Midbrain (tissue), 1 donor: Measurements from ENCODE around the gene NUTM1.
"Not testable (repeated sequence)": the region's sequence is repeated elsewhere in the genome, so short reads cannot be mapped to it uniquely, and the experiment has no call there.

Source experiments
- DNase-seq: peaks from one replicate; lab custom pipeline; 2025; lab: John Stamatoyannopoulos, UW

Gene NUTM1

GRCh38 chr15:34362047-34362773 lies 19.1 kb downstream of the NUTM1 start:
- no peak for DNase-seq

DNA sequence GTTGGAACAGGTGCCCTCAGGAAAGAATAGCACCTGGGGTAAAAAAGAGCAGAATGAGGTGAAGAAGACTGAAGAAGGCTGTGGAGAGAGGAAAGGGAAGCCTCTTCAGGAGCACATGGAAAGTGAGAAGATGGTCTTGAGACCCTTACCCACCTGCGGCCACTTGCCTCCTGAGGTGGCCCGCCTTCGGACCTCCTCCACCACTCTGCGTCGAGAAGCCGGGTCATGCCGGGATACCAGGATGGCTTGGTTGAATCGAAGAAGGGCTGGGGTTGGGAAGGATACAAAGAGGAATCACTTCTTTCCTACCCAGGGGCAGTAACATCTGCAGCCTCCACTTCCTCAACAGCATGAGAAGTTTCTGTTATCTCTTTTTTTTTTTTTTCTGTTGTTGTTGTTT lies 20.9 kb downstream of the NUTM1 start:
- no peak for DNase-seq

DNA sequence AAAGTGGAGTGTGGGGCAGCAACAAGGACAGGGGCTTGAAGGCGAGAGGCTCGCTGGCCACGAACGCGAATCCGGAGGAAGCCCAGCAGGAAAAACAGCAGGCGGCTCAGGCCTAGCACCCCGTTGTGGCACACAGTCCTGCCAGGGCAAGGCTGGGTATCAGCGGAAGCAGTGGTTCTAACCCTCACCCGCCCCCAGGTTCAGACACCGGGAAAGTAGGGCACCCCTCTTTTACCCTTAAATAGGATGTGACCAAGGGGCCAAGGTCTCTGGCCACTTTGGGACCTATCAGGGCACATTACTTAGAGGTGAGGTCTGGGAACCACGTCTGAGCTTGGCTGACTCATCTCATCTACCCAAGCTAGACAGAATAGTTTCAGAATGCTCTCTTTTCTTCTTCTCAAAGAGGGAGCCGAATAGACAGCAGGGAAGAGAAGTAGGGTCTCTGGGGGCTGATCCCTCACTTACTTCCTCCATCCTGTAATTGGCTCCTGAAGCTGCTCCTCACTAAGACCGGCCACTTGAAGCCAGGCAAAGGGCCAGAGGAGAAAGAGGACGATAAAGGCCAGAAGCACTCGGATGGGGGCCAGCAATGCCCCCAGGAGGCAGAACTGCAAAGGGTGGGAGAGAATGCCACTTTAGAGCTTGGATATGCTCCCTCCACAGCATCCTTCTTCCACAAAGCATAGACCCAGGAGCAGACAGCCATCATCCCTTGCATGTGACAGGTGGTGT lies 22.1 kb downstream of the NUTM1 start:
- DNase-seq = no peak

- peak; percentile 10 for DNase-seq
Measured at GRCh38 chr15:34365836-34366235, 22.7 kb downstream of the NUTM1 start.

DNA sequence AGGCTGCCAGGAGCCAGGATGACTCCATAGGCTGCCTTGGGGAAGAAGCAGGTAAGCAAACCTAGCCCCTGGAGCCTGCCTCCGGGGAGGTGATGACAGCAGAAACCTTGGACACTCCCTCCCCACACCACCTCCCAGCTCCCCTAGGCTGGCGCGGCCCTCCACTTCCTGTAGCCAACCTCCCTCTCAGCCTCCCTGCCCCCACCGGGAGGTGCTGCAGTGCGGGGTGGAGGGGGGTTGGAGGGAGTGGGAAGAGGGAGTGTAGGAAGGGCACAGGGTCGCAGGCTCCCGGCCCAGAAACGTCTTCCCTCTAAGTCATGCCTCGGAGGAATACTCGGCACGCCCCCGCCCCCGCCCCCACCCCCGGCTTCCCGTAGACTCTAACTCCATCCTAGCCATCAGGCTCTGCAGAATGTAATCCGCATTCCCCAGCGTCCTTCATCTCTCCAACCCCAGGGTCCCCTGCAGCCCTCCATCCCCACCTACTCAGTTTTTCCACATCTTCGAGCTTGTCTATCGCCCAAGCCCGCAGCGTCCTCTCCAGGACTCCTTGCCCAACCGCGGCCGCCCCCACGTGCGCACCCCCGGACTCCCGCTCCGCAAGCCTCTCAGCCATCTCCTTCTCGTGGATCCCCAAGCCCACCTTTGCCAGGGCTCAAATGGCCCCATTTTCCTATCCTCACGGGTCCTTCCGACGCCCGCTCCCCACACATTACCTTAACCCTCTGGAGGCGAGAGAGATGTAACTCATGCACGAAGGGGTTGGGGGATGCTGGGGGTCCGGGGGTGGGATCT lies 23.4 kb downstream of the NUTM1 start:
- peak; percentile 16 for DNase-seq

DNA sequence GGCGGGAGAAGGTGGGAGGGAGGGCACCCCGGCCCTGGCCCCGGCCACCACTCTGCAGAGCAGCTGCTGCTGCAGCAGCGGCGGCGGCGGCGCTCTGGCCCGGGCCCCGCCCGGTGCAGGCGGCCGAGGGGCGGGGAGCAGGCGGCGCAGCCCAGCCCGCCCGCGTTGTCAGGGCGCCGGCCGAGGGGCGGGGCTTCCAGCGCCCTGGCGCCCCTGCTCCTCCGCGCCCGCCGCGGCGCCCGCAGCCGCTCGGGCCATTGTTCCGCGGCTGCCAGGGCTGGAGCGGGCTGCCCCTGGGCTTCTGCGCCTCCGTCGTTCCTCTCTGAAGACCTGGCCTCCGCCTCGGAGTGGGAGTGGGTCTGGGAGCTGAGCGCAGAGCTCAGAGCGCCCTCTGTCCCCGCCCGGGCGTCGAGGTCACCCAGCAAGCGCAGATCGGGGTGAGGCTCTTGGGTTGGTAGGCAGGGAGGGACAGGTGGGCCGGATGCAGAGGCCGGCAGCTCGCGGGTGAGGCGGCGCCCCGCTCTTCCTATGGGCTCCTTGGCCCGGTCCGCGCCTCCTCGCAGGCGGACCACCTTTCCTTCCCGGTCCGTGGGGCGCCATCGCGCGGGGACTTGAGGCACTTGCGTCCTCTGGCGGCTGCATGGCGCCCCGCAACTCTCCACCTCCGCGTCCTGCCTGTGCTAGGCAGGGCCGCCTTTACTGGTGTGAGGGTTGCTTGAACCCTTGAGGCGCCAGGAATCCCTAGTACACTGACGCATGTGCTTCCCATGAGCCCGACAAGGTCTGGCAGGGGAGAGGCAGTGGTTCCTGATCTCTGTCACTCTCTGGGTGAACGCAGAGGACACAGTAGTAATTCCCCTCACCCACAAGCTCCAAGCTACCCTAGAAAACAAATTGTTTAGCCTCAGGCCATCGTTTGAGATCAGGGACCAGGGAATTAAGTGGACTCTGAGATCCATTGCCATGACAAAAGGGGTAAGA lies 24.3 kb downstream of the NUTM1 start, which contains the start of gene LPCAT4:
Gene LPCAT4, minus strand, starts transcription at position 96 of the 981 bp plus-strand sequence. CDS start 96 bp downstream, outside the sequence.
- DNase-seq = peak; percentile 83

- DNase-seq = no peak
Measured at GRCh38 chr15:34370129-34370528, 27.0 kb downstream of the NUTM1 start.

GRCh38 chr15:34370643-34371042 lies 27.5 kb downstream of the NUTM1 start:
- no peak for DNase-seq

- DNase-seq = no peak
Measured at GRCh38 chr15:34373951-34374350, 30.8 kb downstream of the NUTM1 start.

GRCh38 chr15:34374816-34375215 lies 31.7 kb downstream of the NUTM1 start:
- DNase-seq = no peak

DNA sequence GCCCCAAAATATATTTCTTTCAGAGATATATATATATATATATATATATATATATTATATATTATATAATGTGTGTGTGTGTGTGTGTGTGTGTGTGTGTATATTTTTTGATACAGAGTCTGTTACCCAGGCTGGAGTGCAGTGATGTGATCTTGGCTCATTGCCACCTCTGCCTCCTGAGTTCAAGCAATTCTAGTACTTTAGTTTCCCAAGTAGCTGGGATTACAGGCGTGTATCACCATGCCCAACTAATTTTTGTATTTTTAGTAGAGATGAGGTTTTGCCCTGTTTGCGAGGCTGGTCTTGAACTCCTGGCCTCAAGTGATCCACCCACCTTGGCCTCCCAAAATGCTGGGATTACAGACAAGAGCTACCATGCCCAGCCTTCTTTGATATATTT lies 32.4 kb downstream of the NUTM1 start:
- not testable (repeated sequence) for DNase-seq

- DNase-seq = no peak
Measured at GRCh38 chr15:34376856-34377255, 33.7 kb downstream of the NUTM1 start.

DNA sequence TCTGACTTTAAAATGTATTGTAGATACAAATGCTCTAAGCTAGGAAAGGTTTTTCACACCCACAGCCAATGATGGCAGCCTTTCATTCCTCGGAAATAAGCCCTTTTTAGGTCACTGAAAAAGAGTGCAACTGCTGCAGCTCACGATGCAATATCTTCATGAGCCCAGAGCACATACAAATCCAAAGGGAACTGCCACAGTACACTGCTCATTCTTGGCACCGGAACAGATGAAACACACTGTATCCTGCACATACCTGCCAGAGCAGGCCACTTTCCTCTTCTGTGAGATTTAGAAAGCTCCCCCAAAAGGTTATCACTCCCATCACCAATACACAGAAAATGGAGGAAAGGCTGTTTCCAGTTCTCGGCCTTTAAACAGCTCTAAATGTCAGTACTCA lies 37.4 kb downstream of the NUTM1 start:
- not testable (repeated sequence) for DNase-seq

DNA sequence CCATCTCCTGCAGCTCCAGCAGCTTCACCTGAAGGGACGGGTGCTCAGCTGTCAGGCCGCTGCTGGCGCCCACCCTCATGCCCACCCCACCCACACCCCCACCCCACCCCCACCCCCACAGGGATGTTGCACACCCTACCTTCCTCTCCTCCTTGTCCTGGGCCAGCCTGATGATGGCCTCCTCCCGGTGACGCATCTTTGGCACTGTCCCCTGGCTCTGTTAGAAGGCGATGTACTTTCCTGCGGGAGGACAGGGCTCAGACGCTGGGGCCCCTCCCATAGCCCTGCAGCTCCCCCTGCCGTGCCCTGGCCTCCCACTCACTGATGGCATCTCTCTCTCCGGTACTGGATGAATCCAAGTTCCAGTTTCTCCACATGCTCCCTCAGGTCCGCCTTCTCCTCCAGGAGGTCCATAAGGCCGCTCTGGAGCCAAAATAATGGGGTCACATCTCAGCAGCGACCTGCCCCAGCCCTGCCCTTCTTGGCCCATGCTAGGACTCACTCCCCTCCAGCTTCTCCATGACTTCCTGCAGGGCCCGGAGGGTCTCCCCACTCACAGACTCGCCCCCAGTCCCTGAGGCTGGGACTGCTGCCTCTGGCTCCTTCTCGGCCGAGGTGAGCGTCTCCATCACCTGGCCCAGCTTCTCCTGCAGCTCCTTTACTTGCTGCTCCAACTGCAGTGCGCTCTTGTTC lies 38.9 kb downstream of the NUTM1 start:
- DNase-seq = not testable (repeated sequence)

DNA sequence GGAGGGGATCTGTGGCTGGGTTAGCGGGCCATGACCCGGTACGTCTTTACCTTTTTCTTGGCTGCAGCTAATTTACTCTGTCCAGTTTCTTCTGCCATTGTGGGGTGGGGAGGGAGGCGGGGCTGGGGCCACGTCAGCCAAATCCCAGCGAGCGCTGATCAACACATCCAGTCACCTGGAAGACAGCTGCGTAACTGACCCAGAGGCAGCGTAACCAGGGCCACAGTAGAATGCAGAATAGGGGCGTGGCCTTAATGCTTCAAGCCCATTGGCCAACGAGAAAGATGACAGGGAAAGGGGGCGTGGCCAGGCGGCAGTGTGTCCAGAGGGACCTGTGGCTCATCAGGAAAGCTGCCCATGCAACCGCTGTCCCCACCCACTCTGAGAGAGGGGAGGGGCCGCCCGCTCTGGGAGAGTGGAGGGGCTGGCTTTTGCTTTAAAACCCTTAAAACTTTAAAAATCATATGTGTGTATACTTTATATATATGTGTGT lies 46.5 kb downstream of the NUTM1 start:
- DNase-seq = not testable (repeated sequence)

GRCh38 chr15:34392981-34393380 lies 49.9 kb downstream of the NUTM1 start:
- not testable (repeated sequence) for DNase-seq

DNA sequence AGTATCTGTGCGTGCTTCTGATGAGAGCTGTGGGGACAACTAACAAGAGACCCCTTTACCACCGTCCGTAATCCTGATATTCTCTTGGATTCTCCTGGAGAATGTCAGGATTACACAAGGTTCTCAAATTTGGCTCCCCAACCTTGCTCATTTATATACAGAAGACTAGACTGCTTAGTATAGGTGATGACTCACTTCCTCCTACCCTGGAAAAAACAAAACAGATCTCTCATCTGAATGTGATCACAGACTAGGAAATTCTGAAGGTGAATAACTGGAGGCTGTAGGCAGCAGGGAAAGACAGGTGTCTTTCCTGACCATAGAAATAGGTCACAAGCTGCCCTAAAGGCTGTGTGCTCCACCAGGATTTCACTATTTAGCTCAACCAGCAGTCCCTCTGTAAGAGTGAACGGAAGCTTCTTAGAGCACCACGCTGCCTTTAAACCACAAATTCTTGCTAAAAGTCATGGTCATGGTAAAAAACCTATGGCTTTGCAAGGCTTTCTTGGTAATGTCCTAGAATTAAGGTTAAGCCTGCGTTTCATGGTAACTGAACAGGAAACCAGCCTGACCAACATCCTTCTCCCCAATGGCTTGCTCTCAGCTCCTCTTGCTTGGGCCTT lies 54.6 kb downstream of the NUTM1 start:
- DNase-seq = not testable (repeated sequence)

- not testable (repeated sequence) for DNase-seq
Measured at GRCh38 chr15:34403160-34403598, 60.1 kb downstream of the NUTM1 start.

DNA sequence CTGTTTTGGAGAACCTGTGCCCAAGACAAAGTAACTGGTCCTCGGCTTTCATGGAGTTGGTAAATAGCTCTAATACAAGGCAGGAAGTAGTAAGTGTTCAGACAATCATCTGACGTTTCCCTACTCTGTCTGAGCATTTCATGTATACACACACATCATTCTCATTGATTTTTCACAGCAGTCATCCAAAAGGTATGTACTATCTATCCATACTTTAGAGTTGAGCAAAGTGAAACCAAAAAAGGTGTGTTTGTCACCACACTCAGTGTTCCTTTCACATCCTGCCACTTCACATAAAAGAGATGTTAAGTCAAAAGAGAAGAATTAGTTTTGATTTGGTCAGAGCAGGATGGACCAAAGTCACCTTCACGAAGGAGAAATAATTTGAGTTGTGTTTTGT lies 60.8 kb downstream of the NUTM1 start:
- not testable (repeated sequence) for DNase-seq
